Activated CD4-positive, alpha-beta T cell treated with anti-CD3 and anti-CD28 coated beads, Interleukin-2, amount 10 ng/mL, durations not matched to agents 24 days and 14 days (primary cell): Measurements from ENCODE around the gene WDR13. TPM values are rescaled to one million over a fixed set of nuclear protein-coding genes. Genes with fewer than 3 reads are reported as not detected.

ENCODE experiments used
- DNase-seq: peaks from one replicate; pipeline ENCODE4 v3.0.0; 2022
- H3K27ac Mint-ChIP-seq: one replicate; pipeline ENCODE4 v1.8.0; 2022; ENCODE audit warnings: mild to moderate bottlenecking, mixed read lengths
- H3K27me3 Mint-ChIP-seq: one replicate; pipeline ENCODE4 v1.8.0; 2022; ENCODE audit warnings: mixed read lengths
- H3K36me3 Mint-ChIP-seq: one replicate; pipeline ENCODE4 v1.8.0; 2022; ENCODE audit warnings: low read depth, mild to moderate bottlenecking, mixed read lengths
- H3K4me1 Mint-ChIP-seq: one replicate; pipeline ENCODE4 v1.8.0; 2021; ENCODE audit warnings: mixed read lengths
- H3K4me3 Mint-ChIP-seq: one replicate; pipeline ENCODE4 v1.8.0; 2022; ENCODE audit warnings: mild to moderate bottlenecking, moderate library complexity, mixed read lengths
- H3K9me3 Mint-ChIP-seq: one replicate; pipeline ENCODE4 v1.8.0; 2021; ENCODE audit warnings: mixed read lengths
- intact Hi-C: fragments of 100-400 bp; cut with micrococcal nuclease; formaldehyde crosslinking; loops from one replicate; pipeline ENCODE4 v1.15.1; 2023
- total RNA-seq: library from RNA; stranded (reverse); gene quantifications from 2 replicates; pipeline ENCODE4 v1.2.3, GENCODE V29; 2022

WDR13 gene
- total RNA-seq, 1 donor from 2014 or later: 44.9 TPM

- peaks cover 48% of the 10 kb centered on the region for H3K36me3 Mint-ChIP-seq
- no peaks in the 10 kb centered on the region for H3K9me3 Mint-ChIP-seq
- no peak for DNase-seq
- H3K4me3 Mint-ChIP-seq: no peak overlapping the region
- H3K27me3 Mint-ChIP-seq: no peaks in the 10 kb centered on the region
- no peak overlapping the region for H3K27ac Mint-ChIP-seq
- intact Hi-C loops: no loop called here
- peaks cover 6% of the 10 kb centered on the region for H3K4me1 Mint-ChIP-seq
These were observed 18.0 kb upstream of the WDR13 start for GRCh38 chrX:48579259-48579658.

GRCh38 chrX:48580662-48581061 lies 16.6 kb upstream of the WDR13 start:
- Mint-ChIP-seq H3K36me3 (peaks cover 39% of the 10 kb centered on the region), H3K4me3 (no peak overlapping the region), H3K27me3 (no peaks in the 10 kb centered on the region), H3K4me1 (peaks cover 4% of the 10 kb centered on the region), H3K9me3 (no peaks in the 10 kb centered on the region), H3K27ac (no peak overlapping the region)
- no peak for DNase-seq
- intact Hi-C loops: no loop called here

GRCh38 chrX:48584698-48585097 lies 12.6 kb upstream of the WDR13 start:
- H3K9me3 Mint-ChIP-seq: no peaks in the 10 kb centered on the region
- intact Hi-C loops: no loop called here

GRCh38 chrX:48589482-48590162 lies 7.7 kb upstream of the WDR13 start:
- intact Hi-C loops: no loop called here

More at GRCh38 chrX:48584698-48585097, 12.6 kb upstream of the WDR13 start:
- Mint-ChIP-seq H3K4me3 (no peak overlapping the region), H3K36me3 (peaks cover 3% of the 10 kb centered on the region), H3K27ac (no peak overlapping the region), H3K4me1 (no peaks in the 10 kb centered on the region), H3K27me3 (peaks cover 2% of the 10 kb centered on the region)
- DNase-seq: no peak

GRCh38 chrX:48590203-48591103 lies 6.8 kb upstream of the WDR13 start:
- no peak overlapping the region for H3K27ac Mint-ChIP-seq
- intact Hi-C loops: no loop called here
- no peaks in the 10 kb centered on the region for H3K9me3 Mint-ChIP-seq
- peaks cover 2% of the 10 kb centered on the region for H3K27me3 Mint-ChIP-seq
- no peak overlapping the region for H3K4me3 Mint-ChIP-seq
- H3K36me3 Mint-ChIP-seq: no peaks in the 10 kb centered on the region
- H3K4me1 Mint-ChIP-seq: peaks cover 3% of the 10 kb centered on the region
- no peak for DNase-seq

More at GRCh38 chrX:48589482-48590162, 7.7 kb upstream of the WDR13 start:
- DNase-seq: no peak
- H3K27me3 Mint-ChIP-seq: peaks cover 2% of the 10 kb centered on the region
- H3K9me3 Mint-ChIP-seq: no peaks in the 10 kb centered on the region
- no peak overlapping the region for H3K27ac Mint-ChIP-seq
- peaks cover 3% of the 10 kb centered on the region for H3K4me1 Mint-ChIP-seq
- H3K4me3 Mint-ChIP-seq: no peak overlapping the region
- no peaks in the 10 kb centered on the region for H3K36me3 Mint-ChIP-seq

GRCh38 chrX:48591255-48591791 lies 6.0 kb upstream of the WDR13 start:
- H3K4me1 Mint-ChIP-seq: peaks cover 3% of the 10 kb centered on the region
- intact Hi-C loops: no loop called here
- H3K9me3 Mint-ChIP-seq: no peaks in the 10 kb centered on the region
- H3K27me3 Mint-ChIP-seq: peaks cover 2% of the 10 kb centered on the region
- no peak for DNase-seq
- H3K27ac Mint-ChIP-seq: no peak overlapping the region
- no peak overlapping the region for H3K4me3 Mint-ChIP-seq
- no peaks in the 10 kb centered on the region for H3K36me3 Mint-ChIP-seq

GRCh38 chrX:48592971-48593370 lies 4.3 kb upstream of the WDR13 start:
- Mint-ChIP-seq H3K27ac (no peak overlapping the region), H3K27me3 (peaks cover 3% of the 10 kb centered on the region), H3K4me3 (no peak overlapping the region), H3K4me1 (peaks cover 10% of the 10 kb centered on the region), H3K9me3 (peaks cover 3% of the 10 kb centered on the region), H3K36me3 (peaks cover 3% of the 10 kb centered on the region)
- intact Hi-C loops: no loop called here
- DNase-seq: no peak

GRCh38 chrX:48595929-48596328 lies 1.4 kb upstream of the WDR13 start:
- no peak for DNase-seq
- peaks cover 3% of the 10 kb centered on the region for H3K9me3 Mint-ChIP-seq
- H3K36me3 Mint-ChIP-seq: peaks cover 8% of the 10 kb centered on the region
- intact Hi-C loops: no loop called here
- no peak overlapping the region for H3K4me3 Mint-ChIP-seq
- no peak overlapping the region for H3K27ac Mint-ChIP-seq
- peaks cover 16% of the 10 kb centered on the region for H3K4me1 Mint-ChIP-seq
- H3K27me3 Mint-ChIP-seq: peaks cover 2% of the 10 kb centered on the region

GRCh38 chrX:48598614-48599013 lies 1.3 kb downstream of the WDR13 start:
- Mint-ChIP-seq H3K36me3 (peaks cover 15% of the 10 kb centered on the region), H3K9me3 (peaks cover 3% of the 10 kb centered on the region), H3K4me1 (peaks cover 13% of the 10 kb centered on the region), H3K27ac (peak overlapping the region; percentile 100), H3K4me3 (peak overlapping the region; percentile 98), H3K27me3 (peaks cover 2% of the 10 kb centered on the region)
- intact Hi-C loops: no loop called here
- DNase-seq: no peak

- H3K27ac Mint-ChIP-seq: no peak overlapping the region
- no peak for DNase-seq
- intact Hi-C loops: no loop called here
- H3K36me3 Mint-ChIP-seq: peaks cover 15% of the 10 kb centered on the region
- H3K4me3 Mint-ChIP-seq: no peak overlapping the region
- peaks cover 2% of the 10 kb centered on the region for H3K27me3 Mint-ChIP-seq
- H3K9me3 Mint-ChIP-seq: peaks cover 3% of the 10 kb centered on the region
- H3K4me1 Mint-ChIP-seq: peaks cover 13% of the 10 kb centered on the region
These were observed 2.0 kb downstream of the WDR13 start for GRCh38 chrX:48599341-48599740.

GRCh38 chrX:48600226-48600625 lies 2.9 kb downstream of the WDR13 start:
- Mint-ChIP-seq H3K4me1 (peaks cover 13% of the 10 kb centered on the region), H3K27ac (no peak overlapping the region), H3K4me3 (no peak overlapping the region), H3K27me3 (peaks cover 2% of the 10 kb centered on the region), H3K36me3 (peaks cover 16% of the 10 kb centered on the region), H3K9me3 (peaks cover 3% of the 10 kb centered on the region)
- DNase-seq: no peak
- intact Hi-C loops: no loop called here

GRCh38 chrX:48601741-48602394 lies 4.6 kb downstream of the WDR13 start:
- Mint-ChIP-seq H3K4me1 (peaks cover 13% of the 10 kb centered on the region), H3K4me3 (no peak overlapping the region), H3K27me3 (peaks cover 2% of the 10 kb centered on the region), H3K36me3 (peaks cover 20% of the 10 kb centered on the region), H3K27ac (no peak overlapping the region), H3K9me3 (peaks cover 3% of the 10 kb centered on the region)
- no peak for DNase-seq
- intact Hi-C loops: no loop called here

GRCh38 chrX:48604701-48605100 lies 7.4 kb downstream of the WDR13 start:
- intact Hi-C loops: no loop called here
- no peak overlapping the region for H3K4me3 Mint-ChIP-seq
- peaks cover 16% of the 10 kb centered on the region for H3K36me3 Mint-ChIP-seq
- no peak overlapping the region for H3K27ac Mint-ChIP-seq
- H3K9me3 Mint-ChIP-seq: no peaks in the 10 kb centered on the region
- DNase-seq: no peak
- no peaks in the 10 kb centered on the region for H3K27me3 Mint-ChIP-seq
- H3K4me1 Mint-ChIP-seq: no peaks in the 10 kb centered on the region

- Mint-ChIP-seq H3K9me3 (no peaks in the 10 kb centered on the region), H3K4me1 (no peaks in the 10 kb centered on the region), H3K4me3 (no peak overlapping the region), H3K27me3 (no peaks in the 10 kb centered on the region), H3K36me3 (peaks cover 12% of the 10 kb centered on the region), H3K27ac (no peak overlapping the region)
- intact Hi-C loops: no loop called here
- DNase-seq: no peak
These were observed 8.8 kb downstream of the WDR13 start for GRCh38 chrX:48606091-48606490.
